ENCODE measurements around the gene CCDC127.
"Not testable (repeated sequence)": the region's sequence is repeated elsewhere in the genome, so short reads cannot be mapped to it uniquely, and the experiment has no call there.

CCDC127 gene

GRCh38 chr5:204966-205670, 12.8 kb downstream of the CCDC127 start:
- no peak for FAIRE-seq
- DNase-seq (ENCODE audit: extremely low spot score, insufficient read length, low read depth), result no peak

DNA sequence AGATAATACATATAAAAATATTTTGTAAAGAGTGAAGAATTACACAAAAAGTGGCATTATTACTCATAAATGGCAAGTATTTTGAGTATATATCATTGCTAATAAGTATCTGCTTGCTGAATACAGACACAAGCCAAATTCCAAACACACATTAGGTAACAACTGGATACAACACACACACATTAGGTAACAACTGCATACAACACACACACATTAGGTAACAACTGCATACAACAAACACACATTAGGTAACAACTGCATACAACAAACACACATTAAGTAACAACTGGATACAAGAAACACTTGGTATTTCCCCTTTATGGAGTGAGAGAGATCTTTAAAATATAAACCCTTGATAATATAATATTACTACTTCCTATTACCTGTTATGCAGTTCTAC, 13.5 kb downstream of the CCDC127 start:
- FAIRE-seq (no peak), DNase-seq (ENCODE audit: extremely low spot score, insufficient read length, low read depth) (no peak)

DNA sequence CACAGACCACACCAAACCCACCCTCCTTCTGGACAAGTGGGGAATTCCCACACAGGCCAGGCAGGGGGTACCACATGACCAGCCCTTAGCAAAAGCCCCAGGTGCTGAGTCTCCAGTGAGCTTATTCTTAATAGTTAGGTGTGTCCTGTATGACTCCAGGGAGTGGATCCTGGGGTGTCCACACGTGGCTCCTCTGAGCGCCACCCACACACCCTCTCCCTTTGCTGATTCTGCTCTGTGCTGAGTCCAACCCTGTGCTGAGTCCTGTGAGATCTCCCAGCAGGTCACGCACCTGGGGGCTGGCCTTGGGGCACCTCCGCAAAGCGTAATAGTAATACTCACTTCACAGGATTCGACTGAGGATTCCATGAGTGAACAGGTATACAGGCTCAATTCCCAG, 14.0 kb downstream of the CCDC127 start:
- DNase-seq (ENCODE audit: extremely low spot score, insufficient read length, low read depth), result no peak
- FAIRE-seq, result no peak

DNA sequence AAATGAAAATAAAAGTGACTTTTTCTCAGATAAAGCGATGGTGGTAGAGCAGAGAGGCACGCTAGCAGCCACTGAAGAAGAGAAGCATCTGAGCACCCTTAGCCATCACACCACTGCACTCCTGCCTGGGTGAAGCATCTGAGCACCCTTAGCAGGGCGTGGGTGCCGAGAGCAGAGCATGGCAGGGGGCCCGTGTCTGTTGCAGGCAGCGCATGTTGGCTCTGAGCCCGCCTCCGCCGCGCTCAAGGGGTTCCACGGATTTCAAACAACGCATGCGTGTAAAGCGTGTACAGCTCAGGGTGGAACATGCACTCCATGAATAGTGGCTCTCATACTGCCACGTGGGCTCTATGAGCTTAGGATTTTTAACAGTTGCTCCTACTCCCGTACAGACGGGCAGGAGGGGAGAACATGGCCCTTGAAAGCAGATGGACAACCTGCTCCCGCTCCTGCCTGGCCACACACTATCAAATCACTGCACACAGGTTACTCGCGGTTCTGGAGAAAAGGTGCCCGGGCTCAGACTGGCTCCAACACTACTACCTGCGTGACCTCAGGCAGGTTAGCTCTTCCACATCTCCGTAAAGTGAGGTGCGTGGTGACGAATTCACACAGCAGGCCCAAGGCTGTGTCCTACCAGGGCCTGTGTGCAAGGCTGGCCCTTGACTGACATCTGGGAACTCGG, 14.6 kb downstream of the CCDC127 start:
- DNase-seq (ENCODE audit: extremely low spot score, insufficient read length, low read depth) (no peak), FAIRE-seq (no peak)

GRCh38 chr5:201672-202071, 16.3 kb downstream of the CCDC127 start:
- no peak for DNase-seq (ENCODE audit: extremely low spot score, insufficient read length, low read depth)
- no peak for FAIRE-seq

GRCh38 chr5:200985-201384, 17.0 kb downstream of the CCDC127 start:
- DNase-seq (ENCODE audit: extremely low spot score, insufficient read length, low read depth), result no peak
- FAIRE-seq, result no peak

GRCh38 chr5:199950-200645, 17.9 kb downstream of the CCDC127 start:
- no peak for DNase-seq (ENCODE audit: extremely low spot score, insufficient read length, low read depth)
- FAIRE-seq, result no peak

GRCh38 chr5:199197-199949, 18.6 kb downstream of the CCDC127 start:
- FAIRE-seq, result no peak
- DNase-seq (ENCODE audit: extremely low spot score, insufficient read length, low read depth), result no peak

GRCh38 chr5:198516-199196, 19.3 kb downstream of the CCDC127 start:
- no peak for DNase-seq (ENCODE audit: extremely low spot score, insufficient read length, low read depth)
- no peak for FAIRE-seq

DNA sequence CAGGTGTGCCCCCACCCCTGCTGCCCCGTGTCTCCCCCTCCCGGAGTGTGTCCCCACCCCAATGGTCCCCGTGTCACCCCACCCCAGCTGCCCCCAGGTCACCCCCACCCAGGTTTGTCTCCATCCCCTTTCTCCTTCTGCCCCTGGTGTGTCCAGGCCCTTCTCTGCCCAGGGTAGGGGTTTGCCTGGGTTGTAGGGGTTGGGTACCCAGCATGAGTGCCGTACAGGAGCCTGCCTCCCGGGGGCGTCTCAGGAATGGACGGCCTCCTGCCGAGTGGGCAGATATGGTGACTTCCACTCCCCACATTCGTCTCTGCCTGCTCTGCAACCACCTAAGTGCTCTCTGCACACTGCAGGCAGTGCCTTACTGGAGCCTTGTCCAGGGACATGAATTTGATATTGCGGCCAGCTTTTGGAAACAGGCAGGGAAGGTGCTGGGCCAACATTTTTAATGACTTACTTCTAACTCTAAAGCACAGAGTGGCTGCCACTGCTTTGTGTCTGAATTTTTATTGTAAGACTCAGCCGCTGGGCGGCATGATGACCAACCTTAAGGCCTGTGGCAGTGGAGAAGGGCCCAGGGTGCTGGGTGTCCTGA, 20.0 kb downstream of the CCDC127 start:
- DNase-seq (ENCODE audit: extremely low spot score, insufficient read length, low read depth), result no peak
- no peak for FAIRE-seq

GRCh38 chr5:197031-197430, 20.9 kb downstream of the CCDC127 start:
- FAIRE-seq, result not testable (repeated sequence)

GRCh38 chr5:196350-196749, 21.6 kb downstream of the CCDC127 start:
- FAIRE-seq (no peak), DNase-seq (ENCODE audit: extremely low spot score, insufficient read length, low read depth) (no peak)

More at GRCh38 chr5:197031-197430, 20.9 kb downstream of the CCDC127 start:
- DNase-seq (ENCODE audit: extremely low spot score, insufficient read length, low read depth), result not testable (repeated sequence)

- DNase-seq (ENCODE audit: extremely low spot score, insufficient read length, low read depth), result no peak
- no peak for FAIRE-seq
These were observed 22.4 kb downstream of the CCDC127 start for GRCh38 chr5:195401-196160.

DNA sequence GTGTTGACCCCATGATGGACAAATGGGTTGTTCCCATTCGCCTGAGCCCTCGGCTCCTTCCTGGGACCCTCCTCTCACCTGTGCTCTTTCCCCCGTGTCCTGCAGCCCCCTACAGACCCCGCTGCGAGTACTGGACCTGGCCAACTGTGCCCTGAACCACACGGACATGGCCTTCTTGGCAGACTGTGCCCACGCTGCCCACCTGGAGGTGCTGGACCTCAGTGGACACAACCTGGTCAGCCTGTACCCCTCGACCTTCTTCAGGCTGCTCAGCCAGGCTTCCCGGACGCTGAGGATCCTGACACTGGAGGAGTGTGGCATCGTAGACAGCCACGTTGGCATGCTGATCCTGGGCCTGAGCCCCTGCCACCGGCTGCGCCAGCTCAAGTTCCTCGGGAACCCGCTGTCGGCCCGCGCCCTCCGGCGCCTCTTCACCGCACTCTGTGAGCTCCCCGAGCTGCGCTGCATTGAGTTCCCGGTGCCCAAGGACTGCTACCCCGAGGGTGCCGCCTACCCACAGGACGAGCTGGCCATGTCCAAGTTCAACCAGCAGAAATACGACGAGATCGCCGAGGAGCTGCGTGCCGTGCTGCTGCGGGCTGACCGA, 23.2 kb downstream of the CCDC127 start:
- DNase-seq (ENCODE audit: extremely low spot score, insufficient read length, low read depth) (no peak), FAIRE-seq (no peak)

DNA sequence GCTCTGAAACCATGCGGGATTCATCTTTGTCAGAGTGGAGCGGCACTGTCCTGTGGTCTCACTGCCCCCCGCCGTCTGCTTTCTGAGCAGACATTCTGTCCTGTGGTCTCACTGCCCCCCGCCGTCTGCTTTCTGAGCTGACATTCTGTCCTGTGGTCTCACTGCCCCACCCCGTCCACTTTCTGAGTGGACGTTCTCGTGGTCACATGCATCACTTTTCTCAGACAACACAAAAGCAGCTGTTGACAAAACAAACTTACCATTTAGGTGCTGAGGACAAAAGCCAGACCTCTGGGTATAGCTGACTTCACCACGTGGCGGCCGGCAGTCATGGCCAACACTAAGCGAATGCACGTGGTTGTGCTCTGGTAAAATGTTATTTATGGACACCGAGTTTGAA, 23.9 kb downstream of the CCDC127 start:
- FAIRE-seq (no peak), DNase-seq (ENCODE audit: extremely low spot score, insufficient read length, low read depth) (no peak)

DNA sequence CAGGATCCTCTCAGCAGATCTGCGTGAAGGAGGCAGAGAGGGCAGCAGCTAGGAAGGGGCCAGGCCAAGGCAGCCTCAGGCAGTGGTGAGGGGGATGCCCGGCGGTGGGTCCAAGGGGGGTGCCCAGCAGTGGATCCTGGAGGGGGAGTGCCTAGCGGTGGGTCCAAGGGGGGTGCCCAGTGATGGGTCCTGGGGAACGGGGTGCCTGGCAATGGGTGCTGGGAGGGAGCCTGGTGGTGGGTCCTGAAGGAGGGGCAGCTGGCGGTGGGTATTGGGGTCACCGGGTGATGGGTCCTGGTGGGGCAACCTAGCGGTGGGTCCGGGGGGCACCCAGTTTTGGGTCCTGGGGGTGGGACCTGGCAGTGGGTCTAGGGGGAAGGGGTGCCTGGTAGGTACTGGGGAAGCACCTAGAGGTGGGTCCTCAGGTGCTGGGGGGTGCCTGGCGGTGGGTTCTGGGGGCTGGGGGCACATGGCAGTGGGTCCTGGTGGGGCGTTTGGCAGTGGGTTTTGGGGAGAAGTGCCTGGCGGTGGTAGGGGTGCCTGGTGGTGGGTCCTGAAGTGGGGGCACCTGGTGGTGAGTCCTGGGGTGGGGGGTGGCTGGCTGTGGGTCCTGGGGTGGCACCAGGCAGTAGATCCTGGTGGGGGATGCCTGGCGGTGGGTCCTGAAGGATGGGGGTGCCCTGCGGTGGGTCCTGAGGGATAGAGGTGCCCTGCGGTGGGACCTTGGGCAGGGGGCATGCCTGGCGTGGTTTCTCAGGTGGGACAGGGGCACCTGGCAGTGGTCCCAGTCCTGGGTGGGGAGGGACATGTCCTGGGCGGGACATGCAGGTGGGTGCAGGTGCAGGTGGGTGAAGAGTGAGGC, 24.8 kb downstream of the CCDC127 start:
- FAIRE-seq, result no peak
- no peak for DNase-seq (ENCODE audit: extremely low spot score, insufficient read length, low read depth)

DNA sequence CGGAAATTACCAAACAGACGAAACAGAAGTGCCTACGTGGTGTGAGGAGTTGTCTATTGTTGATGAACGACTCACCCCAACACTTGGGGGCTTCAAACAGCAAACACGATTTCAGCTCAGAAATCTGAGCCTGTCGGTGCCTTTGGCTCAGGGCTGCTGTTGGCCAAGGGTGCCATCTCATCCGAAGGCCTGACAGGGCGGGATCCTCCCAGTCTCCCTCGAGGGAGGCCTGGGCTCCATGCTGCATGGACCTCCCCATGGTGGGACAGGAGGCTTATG, 25.3 kb downstream of the CCDC127 start:
- no peak for FAIRE-seq

More for the DNA sequence above, 25.3 kb downstream of the CCDC127 start:
- no peak for DNase-seq (ENCODE audit: extremely low spot score, insufficient read length, low read depth)

Data from GM18507 (cell line).